ENCODE results near the gene TEX10.

Gene TEX10

GRCh38 chr9:100366121-100366520 lies 13.4 kb upstream of the TEX10 start:
- DNase-seq (ENCODE audit: low read depth): no peak
- no peak overlapping the region for H3K4me3 ChIP-seq (ENCODE audit: low read depth, low read length)
- in situ Hi-C loops (cut with HindIII; ENCODE audit: low sequenced_read_pairs): no loop called here

GRCh38 chr9:100364013-100364412 lies 11.3 kb upstream of the TEX10 start:
- no peak overlapping the region for H3K4me3 ChIP-seq (ENCODE audit: low read depth, low read length)
- no peak for DNase-seq (ENCODE audit: low read depth)
- in situ Hi-C loops (cut with HindIII; ENCODE audit: low sequenced_read_pairs): no loop called here
- TF ChIP-seq CTCF (IDR thresholded peaks at IDR 0.05; ENCODE audit: low read depth, low read length, missing control alignments): no peak

More at GRCh38 chr9:100366121-100366520, 13.4 kb upstream of the TEX10 start:
- no peak for TF ChIP-seq CTCF (IDR thresholded peaks at IDR 0.05; ENCODE audit: low read depth, low read length, missing control alignments)

GRCh38 chr9:100359057-100359456 lies 6.3 kb upstream of the TEX10 start:
- no peak for DNase-seq (ENCODE audit: low read depth)
- no peak overlapping the region for H3K4me3 ChIP-seq (ENCODE audit: low read depth, low read length)
- no peak for TF ChIP-seq CTCF (IDR thresholded peaks at IDR 0.05; ENCODE audit: low read depth, low read length, missing control alignments)
- in situ Hi-C loops (cut with HindIII; ENCODE audit: low sequenced_read_pairs): no loop called here

GRCh38 chr9:100357501-100357900 lies 4.8 kb upstream of the TEX10 start:
- no peak for TF ChIP-seq CTCF (IDR thresholded peaks at IDR 0.05; ENCODE audit: low read depth, low read length, missing control alignments)
- in situ Hi-C loops (cut with HindIII; ENCODE audit: low sequenced_read_pairs): no loop called here
- no peak overlapping the region for H3K4me3 ChIP-seq (ENCODE audit: low read depth, low read length)
- no peak for DNase-seq (ENCODE audit: low read depth)

- no peak overlapping the region for H3K4me3 ChIP-seq (ENCODE audit: low read depth, low read length)
- no peak for TF ChIP-seq CTCF (IDR thresholded peaks at IDR 0.05; ENCODE audit: low read depth, low read length, missing control alignments)
- in situ Hi-C loops (cut with HindIII; ENCODE audit: low sequenced_read_pairs): no loop called here
- no peak for DNase-seq (ENCODE audit: low read depth)
Observed at GRCh38 chr9:100355561-100355960, 2.8 kb upstream of the TEX10 start.

- in situ Hi-C loops (cut with HindIII; ENCODE audit: low sequenced_read_pairs): no loop called here
- TF ChIP-seq CTCF (IDR thresholded peaks at IDR 0.05; ENCODE audit: low read depth, low read length, missing control alignments): no peak
- no peak overlapping the region for H3K4me3 ChIP-seq (ENCODE audit: low read depth, low read length)
- no peak for DNase-seq (ENCODE audit: low read depth)
Observed at GRCh38 chr9:100354121-100354800, 1.5 kb upstream of the TEX10 start.
